ENCODE results near the gene VWA2. TPM values are rescaled to one million over a fixed set of nuclear protein-coding genes. Genes with fewer than 3 reads are reported as not detected.

Gene VWA2
- total and polyA plus RNA-seq, 2 donors (not counting 1 experiment from before 2014, with no cell fraction given), result not detected

DNA sequence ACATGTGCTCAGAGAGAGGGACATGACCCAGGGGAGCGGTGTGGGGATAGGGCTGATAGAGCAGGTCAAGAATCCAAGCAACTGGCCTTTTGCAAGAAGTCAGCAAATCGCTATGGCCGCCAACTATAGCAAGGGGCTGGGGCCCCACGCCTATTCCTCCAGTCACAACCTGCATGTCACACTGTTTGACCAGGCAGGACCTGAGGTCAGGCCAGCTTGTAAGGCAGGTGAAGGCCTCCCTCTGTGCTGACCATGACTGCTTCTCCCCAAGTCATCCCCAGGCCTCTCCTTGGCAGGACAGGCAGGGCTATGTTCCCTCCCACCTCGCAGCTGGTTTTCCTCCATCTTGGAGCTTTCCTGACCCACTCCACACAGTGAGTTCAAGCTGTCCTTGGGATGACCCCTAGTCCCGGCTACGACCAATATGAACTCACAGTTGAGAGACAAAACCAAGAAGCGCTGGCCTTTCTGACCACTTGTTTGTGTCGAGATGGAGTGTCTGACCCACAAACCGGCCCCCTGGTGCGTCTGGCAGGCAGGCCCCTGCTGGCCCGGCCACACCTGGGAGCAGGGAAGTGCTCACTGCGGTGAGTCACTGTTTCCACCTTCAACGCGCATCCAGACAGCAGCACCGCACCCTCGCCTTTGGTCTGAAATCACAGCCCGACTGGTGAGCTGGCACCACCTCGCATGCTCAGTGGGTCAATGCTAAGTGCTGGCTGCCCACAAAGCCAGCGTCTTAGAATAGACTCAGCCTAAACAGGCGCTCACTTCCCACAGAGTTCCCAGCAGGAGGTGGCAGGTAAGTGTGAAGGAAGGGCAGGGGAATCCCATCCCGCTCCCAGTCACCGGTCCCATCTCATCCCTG lies 81.4 kb downstream of the VWA2 start:
- no peaks in the 10 kb centered on the region for H3K9me3 Mint-ChIP-seq (ENCODE audit: insufficient read depth)
- no peaks in the 10 kb centered on the region for H3K4me1 Mint-ChIP-seq
- TF ChIP-seq, protein P1, sequence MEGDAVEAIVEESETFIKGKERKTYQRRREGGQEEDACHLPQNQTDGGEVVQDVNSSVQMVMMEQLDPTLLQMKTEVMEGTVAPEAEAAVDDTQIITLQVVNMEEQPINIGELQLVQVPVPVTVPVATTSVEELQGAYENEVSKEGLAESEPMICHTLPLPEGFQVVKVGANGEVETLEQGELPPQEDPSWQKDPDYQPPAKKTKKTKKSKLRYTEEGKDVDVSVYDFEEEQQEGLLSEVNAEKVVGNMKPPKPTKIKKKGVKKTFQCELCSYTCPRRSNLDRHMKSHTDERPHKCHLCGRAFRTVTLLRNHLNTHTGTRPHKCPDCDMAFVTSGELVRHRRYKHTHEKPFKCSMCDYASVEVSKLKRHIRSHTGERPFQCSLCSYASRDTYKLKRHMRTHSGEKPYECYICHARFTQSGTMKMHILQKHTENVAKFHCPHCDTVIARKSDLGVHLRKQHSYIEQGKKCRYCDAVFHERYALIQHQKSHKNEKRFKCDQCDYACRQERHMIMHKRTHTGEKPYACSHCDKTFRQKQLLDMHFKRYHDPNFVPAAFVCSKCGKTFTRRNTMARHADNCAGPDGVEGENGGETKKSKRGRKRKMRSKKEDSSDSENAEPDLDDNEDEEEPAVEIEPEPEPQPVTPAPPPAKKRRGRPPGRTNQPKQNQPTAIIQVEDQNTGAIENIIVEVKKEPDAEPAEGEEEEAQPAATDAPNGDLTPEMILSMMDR (IDR thresholded peaks at IDR 0.05), result no peak
- no peak for TF ChIP-seq EZH2 (IDR thresholded peaks at IDR 0.05; ENCODE audit: borderline replicate concordance, insufficient read depth, low read depth, low read length, poor library complexity, severe bottlenecking)
- Histone ChIP-seq H2AFZ (ENCODE audit: insufficient read depth, low read depth, low read length, poor library complexity, severe bottlenecking) (no peak overlapping the region), H4K20me1 (ENCODE audit: control insufficient read depth, insufficient read depth, low read length, poor library complexity, severe bottlenecking) (no peaks in the 10 kb centered on the region), H3K27ac (ENCODE audit: low read length in 2 of 2) (no peak overlapping the region), H3K9ac (ENCODE audit: low read length) (no peak overlapping the region), H3K27me3 (replicated peaks in 1 of 4; ENCODE audit: control extremely low read depth in 1 of 4, control insufficient read depth in 3 of 4, insufficient read depth in 4 of 4, low read length in 3 of 4) (no peaks in the 10 kb centered on the region), H3K4me2 (replicated peaks; ENCODE audit: low read depth, low read length, poor library complexity, severe bottlenecking) (no peak overlapping the region), H3K36me3 (replicated peaks in 1 of 2; ENCODE audit: control extremely low read depth in 1 of 2, control insufficient read depth in 1 of 2, extremely low read depth in 1 of 2, insufficient read depth in 2 of 2, low read length in 1 of 2) (no peaks in the 10 kb centered on the region), H3K9me3 (ENCODE audit: control extremely low read depth in 1 of 3, control insufficient read depth in 2 of 3, insufficient read depth in 1 of 3, low read length in 2 of 3) (no peaks in the 10 kb centered on the region), H3K79me2 (ENCODE audit: control insufficient read depth, insufficient read depth, low read length) (no peaks in the 10 kb centered on the region), H3K4me1 (ENCODE audit: control insufficient read depth in 2 of 2, insufficient read depth in 2 of 2, low read length in 2 of 2) (no peaks in the 10 kb centered on the region), H3K4me3 (ENCODE audit: control extremely low read depth in 1 of 5, extremely low read depth in 1 of 5, insufficient read depth in 1 of 5, low read depth in 2 of 5, low read length in 4 of 5) (no peak overlapping the region)
- H3K27me3 Mint-ChIP-seq, result peaks cover 10% of the 10 kb centered on the region
- ChIA-PET CTCF (interaction anchor here (0.9 kb wide), 1 partner anchor 17 kb away, joined by 3 read pairs; no protein-coding TSS in a partner anchor), POLR2A (no interaction called here)
- H3K27ac Mint-ChIP-seq, result no peak overlapping the region
- 95% methylated on average over 19 of the region's 23 CpGs for WGBS (ENCODE audit: insufficient coverage)
- DNase-seq (no peak), ATAC-seq (ENCODE audit: low read depth) (no peak)
- intact Hi-C loops (cut with micrococcal nuclease), result no loop called here
- no peak overlapping the region for H3K4me3 Mint-ChIP-seq

DNA sequence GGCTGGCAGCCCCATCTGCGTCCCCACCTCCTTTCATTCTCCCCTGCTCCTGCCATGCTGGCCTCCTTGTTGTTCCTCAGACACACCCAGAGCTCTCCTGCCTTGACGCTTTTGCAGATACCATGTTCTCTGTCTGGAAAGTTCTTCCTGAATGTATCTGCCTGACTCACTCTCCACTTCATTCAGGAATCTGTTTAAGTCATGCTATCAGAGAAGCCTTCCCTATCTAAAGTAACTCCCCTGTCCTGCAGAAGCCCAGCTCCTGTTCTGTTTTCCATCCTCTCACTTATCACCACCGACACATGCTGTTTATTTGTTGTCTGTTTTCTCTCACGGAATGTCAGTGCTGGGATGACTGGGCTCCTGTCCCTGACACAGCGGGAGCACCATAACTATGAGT lies 83.3 kb downstream of the VWA2 start:
- ATAC-seq (ENCODE audit: low read depth) (no peak), DNase-seq (no peak)
- H4K20me1 ChIP-seq (ENCODE audit: control insufficient read depth, insufficient read depth, low read length, poor library complexity, severe bottlenecking), result no peaks in the 10 kb centered on the region
- H3K4me1 Mint-ChIP-seq, result no peaks in the 10 kb centered on the region
- no peak overlapping the region for H3K4me2 ChIP-seq (replicated peaks; ENCODE audit: low read depth, low read length, poor library complexity, severe bottlenecking)
- no peaks in the 10 kb centered on the region for H3K27me3 ChIP-seq (replicated peaks in 1 of 4; ENCODE audit: control extremely low read depth in 1 of 4, control insufficient read depth in 3 of 4, insufficient read depth in 4 of 4, low read length in 3 of 4)
- H3K4me3 Mint-ChIP-seq, result no peak overlapping the region
- H3K27ac ChIP-seq (ENCODE audit: low read length in 2 of 2), result no peak overlapping the region
- H3K36me3 ChIP-seq (replicated peaks in 1 of 2; ENCODE audit: control extremely low read depth in 1 of 2, control insufficient read depth in 1 of 2, extremely low read depth in 1 of 2, insufficient read depth in 2 of 2, low read length in 1 of 2), result no peaks in the 10 kb centered on the region
- no peaks in the 10 kb centered on the region for H3K79me2 ChIP-seq (ENCODE audit: control insufficient read depth, insufficient read depth, low read length)
- CTCF ChIA-PET, result interaction anchor here (1.2 kb wide), 1 partner anchor 18 kb away, joined by 3 read pairs; no protein-coding TSS in a partner anchor
- H3K9me3 Mint-ChIP-seq (ENCODE audit: insufficient read depth), result no peaks in the 10 kb centered on the region
- no peaks in the 10 kb centered on the region for H3K9me3 ChIP-seq (ENCODE audit: control extremely low read depth in 1 of 3, control insufficient read depth in 2 of 3, insufficient read depth in 1 of 3, low read length in 2 of 3)
- H3K4me3 ChIP-seq (ENCODE audit: control extremely low read depth in 1 of 5, extremely low read depth in 1 of 5, insufficient read depth in 1 of 5, low read depth in 2 of 5, low read length in 4 of 5), result no peak overlapping the region
- H3K27ac Mint-ChIP-seq, result no peak overlapping the region
- intact Hi-C loops (cut with micrococcal nuclease), result no loop called here
- TF ChIP-seq, protein P1 (IDR thresholded peaks at IDR 0.05), result no peak
- no peak for TF ChIP-seq EZH2 (IDR thresholded peaks at IDR 0.05; ENCODE audit: borderline replicate concordance, insufficient read depth, low read depth, low read length, poor library complexity, severe bottlenecking)
- POLR2A ChIA-PET, result no interaction called here
- no peak overlapping the region for H2AFZ ChIP-seq (ENCODE audit: insufficient read depth, low read depth, low read length, poor library complexity, severe bottlenecking)
- no peaks in the 10 kb centered on the region for H3K4me1 ChIP-seq (ENCODE audit: control insufficient read depth in 2 of 2, insufficient read depth in 2 of 2, low read length in 2 of 2)
- H3K27me3 Mint-ChIP-seq, result peaks cover 3% of the 10 kb centered on the region
- no peak overlapping the region for H3K9ac ChIP-seq (ENCODE audit: low read length)
- WGBS (ENCODE audit: insufficient coverage), result 88% methylated on average over 5 of the region's 5 CpGs

Data from B cell (primary cell).